Uterus (tissue), 4 donors: ENCODE results near the gene ITGB4. TPM values are rescaled to one million over a fixed set of nuclear protein-coding genes. Genes with fewer than 3 reads are reported as not detected.
A peak's percentile ranks its signal among the peaks of the same experiment; 100 is the strongest.

ENCODE experiments used
- DNase-seq, 2 donors: peaks; one replicate each; pipeline ENCODE4 v3.0.0-alpha.2; 2019 to 2020
- H3K27ac ChIP-seq, 2 donors: fragments of 200-600 bp; sonication (generic); 1 replicate in 1 of 2; 2 replicates in 1 of 2; pipeline ENCODE4 v1.5.1; 2016 to 2018
- H3K27me3 ChIP-seq, 2 donors: fragments of 200-600 bp; sonication (generic); one replicate each; pipeline ENCODE4 v1.5.1; 2018 to 2019; ENCODE audit warnings: control low read depth in 1 of 2
- H3K36me3 ChIP-seq, 2 donors: fragments of 200-600 bp; sonication (generic); one replicate each; pipeline ENCODE4 v1.5.1; 2019; ENCODE audit warnings: control low read depth in 1 of 2
- H3K4me1 ChIP-seq, 2 donors: fragments of 200-600 bp; sonication (generic); one replicate each; pipeline ENCODE4 v1.5.1; 2018 to 2019; ENCODE audit warnings: control low read depth in 1 of 2
- H3K4me3 ChIP-seq, 2 donors: fragments of 200-600 bp; sonication (generic); 1 replicate in 1 of 2; 2 replicates in 1 of 2; pipeline ENCODE4 v1.5.1; 2018 to 2019; ENCODE audit warnings: mild to moderate bottlenecking in 1 of 2
- H3K9me3 ChIP-seq, 2 donors: fragments of 200-600 bp; sonication (generic); one replicate each; pipeline ENCODE4 v1.5.1; 2019; ENCODE audit warnings: control low read depth in 1 of 2
- POLR2A ChIP-seq, 2 donors: fragments of 450-650 bp; IDR thresholded peaks; one replicate each; pipeline ENCODE4 v1.6.1; 2016; ENCODE audit warnings: antibody characterized with exemption in 2 of 2, mild to moderate bottlenecking in 1 of 2, moderate library complexity in 1 of 2
- intact Hi-C: fragments of 100-400 bp; cut with DNase I; formaldehyde crosslinking; loops from one replicate; pipeline ENCODE4 v1.15.1; 2023; ENCODE audit warnings: low total_unique reads
- total RNA-seq, 4 donors: library from RNA; depleted of rRNA in 3 of 4; stranded (reverse); fragments of >200 nt in 3 of 4; gene quantifications; one replicate each; pipeline versions ENCODE4 v1.1.0 to v1.2.4, GENCODE V29; 2014 to 2023
- TF ChIP-seq, protein P1 (sequence below), 4 experiments: fragments of 200-600 bp in 2 of 4; fragments of 450-650 bp in 2 of 4; sonication (generic) in 2 of 4; IDR thresholded peaks; one replicate each; pipeline ENCODE4 v1.5.1; 2016 to 2019; ENCODE audit warnings: antibody characterized with exemption in 4 of 4, mild to moderate bottlenecking in 2 of 4, moderate library complexity in 1 of 4
- donor health status: DM: yes; HTN: yes; CAD: no.

The ITGB4 gene
- total RNA-seq, 4 donors from 2014 or later, result 38.0 to 100 (median 62.3) TPM

- Histone ChIP-seq H3K27ac (no peak overlapping the region), H3K27me3 (no peaks in the 10 kb centered on the region), H3K4me3 (peak overlapping the region; percentile 30 to 46), H3K4me1 (peaks cover 0 to 5% of the 10 kb centered on the region in 2 donors), H3K9me3 (no peaks in the 10 kb centered on the region), H3K36me3 (no peaks in the 10 kb centered on the region)
- no peak for DNase-seq
- intact Hi-C loops, result no loop called here
- TF ChIP-seq, protein P1, sequence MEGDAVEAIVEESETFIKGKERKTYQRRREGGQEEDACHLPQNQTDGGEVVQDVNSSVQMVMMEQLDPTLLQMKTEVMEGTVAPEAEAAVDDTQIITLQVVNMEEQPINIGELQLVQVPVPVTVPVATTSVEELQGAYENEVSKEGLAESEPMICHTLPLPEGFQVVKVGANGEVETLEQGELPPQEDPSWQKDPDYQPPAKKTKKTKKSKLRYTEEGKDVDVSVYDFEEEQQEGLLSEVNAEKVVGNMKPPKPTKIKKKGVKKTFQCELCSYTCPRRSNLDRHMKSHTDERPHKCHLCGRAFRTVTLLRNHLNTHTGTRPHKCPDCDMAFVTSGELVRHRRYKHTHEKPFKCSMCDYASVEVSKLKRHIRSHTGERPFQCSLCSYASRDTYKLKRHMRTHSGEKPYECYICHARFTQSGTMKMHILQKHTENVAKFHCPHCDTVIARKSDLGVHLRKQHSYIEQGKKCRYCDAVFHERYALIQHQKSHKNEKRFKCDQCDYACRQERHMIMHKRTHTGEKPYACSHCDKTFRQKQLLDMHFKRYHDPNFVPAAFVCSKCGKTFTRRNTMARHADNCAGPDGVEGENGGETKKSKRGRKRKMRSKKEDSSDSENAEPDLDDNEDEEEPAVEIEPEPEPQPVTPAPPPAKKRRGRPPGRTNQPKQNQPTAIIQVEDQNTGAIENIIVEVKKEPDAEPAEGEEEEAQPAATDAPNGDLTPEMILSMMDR (IDR thresholded peaks at IDR 0.05), result no peak
- TF ChIP-seq POLR2A (IDR thresholded peaks at IDR 0.05), result no peak
Measured at GRCh38 chr17:75752802-75753513, 31.7 kb downstream of the ITGB4 start.

GRCh38 chr17:75753514-75754377, 32.5 kb downstream of the ITGB4 start:
- peaks cover 0 to 5% of the 10 kb centered on the region in 2 donors for H3K4me1 ChIP-seq
- H3K36me3 ChIP-seq, result no peaks in the 10 kb centered on the region
- H3K27ac ChIP-seq, result peak overlapping the region; percentile 60 to 61
- intact Hi-C loops, result no loop called here
- TF ChIP-seq, protein P1 (IDR thresholded peaks at IDR 0.05), result peak; percentile 43 to 85 (median 70)
- TF ChIP-seq POLR2A (IDR thresholded peaks at IDR 0.05), result peak in 1 of 2 donors; percentile 30
- peak; percentile 68 to 80 for DNase-seq
- no peaks in the 10 kb centered on the region for H3K27me3 ChIP-seq
- H3K9me3 ChIP-seq, result no peaks in the 10 kb centered on the region
- peak overlapping the region; percentile 30 to 46 for H3K4me3 ChIP-seq

DNA sequence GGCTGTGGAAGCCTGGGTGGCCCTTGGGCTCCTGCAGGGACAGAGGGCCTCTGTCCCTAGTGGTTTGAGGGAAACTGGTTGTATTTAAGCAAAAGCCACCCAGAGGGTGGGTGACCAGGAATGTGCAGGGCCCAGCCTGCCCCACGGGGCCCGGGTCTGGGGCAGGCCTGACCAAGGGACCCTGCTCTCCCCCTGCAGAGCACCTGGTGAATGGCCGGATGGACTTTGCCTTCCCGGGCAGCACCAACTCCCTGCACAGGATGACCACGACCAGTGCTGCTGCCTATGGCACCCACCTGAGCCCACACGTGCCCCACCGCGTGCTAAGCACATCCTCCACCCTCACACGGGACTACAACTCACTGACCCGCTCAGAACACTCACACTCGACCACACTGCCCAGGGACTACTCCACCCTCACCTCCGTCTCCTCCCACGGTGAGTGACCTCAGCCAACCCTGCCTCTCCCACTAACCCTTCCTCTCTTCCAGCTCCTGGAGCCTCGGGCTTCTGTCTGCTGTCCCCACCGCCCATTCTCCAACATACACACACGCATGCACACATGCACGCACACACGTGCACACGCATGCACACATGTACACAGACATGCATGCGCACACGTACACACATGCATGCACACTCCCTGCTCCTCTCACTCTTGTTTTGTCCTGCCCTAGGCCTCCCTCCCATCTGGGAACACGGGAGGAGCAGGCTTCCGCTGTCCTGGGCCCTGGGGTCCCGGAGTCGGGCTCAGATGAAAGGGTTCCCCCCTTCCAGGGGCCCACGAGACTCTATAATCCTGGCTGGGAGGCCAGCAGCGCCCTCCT, 33.3 kb downstream of the ITGB4 start:
- H3K36me3 ChIP-seq, result no peaks in the 10 kb centered on the region
- H3K9me3 ChIP-seq, result no peaks in the 10 kb centered on the region
- H3K4me3 ChIP-seq, result peak overlapping the region in 1 of 2 donors; percentile 46
- TF ChIP-seq POLR2A (IDR thresholded peaks at IDR 0.05), result no peak
- TF ChIP-seq, protein P1 (IDR thresholded peaks at IDR 0.05), result no peak
- DNase-seq, result peak in 1 of 2 donors; percentile 21
- H3K27me3 ChIP-seq, result no peaks in the 10 kb centered on the region
- H3K4me1 ChIP-seq, result peaks cover 0 to 5% of the 10 kb centered on the region in 2 donors
- intact Hi-C loops, result no loop called here
- peak overlapping the region in 1 of 2 donors; percentile 61 for H3K27ac ChIP-seq

DNA sequence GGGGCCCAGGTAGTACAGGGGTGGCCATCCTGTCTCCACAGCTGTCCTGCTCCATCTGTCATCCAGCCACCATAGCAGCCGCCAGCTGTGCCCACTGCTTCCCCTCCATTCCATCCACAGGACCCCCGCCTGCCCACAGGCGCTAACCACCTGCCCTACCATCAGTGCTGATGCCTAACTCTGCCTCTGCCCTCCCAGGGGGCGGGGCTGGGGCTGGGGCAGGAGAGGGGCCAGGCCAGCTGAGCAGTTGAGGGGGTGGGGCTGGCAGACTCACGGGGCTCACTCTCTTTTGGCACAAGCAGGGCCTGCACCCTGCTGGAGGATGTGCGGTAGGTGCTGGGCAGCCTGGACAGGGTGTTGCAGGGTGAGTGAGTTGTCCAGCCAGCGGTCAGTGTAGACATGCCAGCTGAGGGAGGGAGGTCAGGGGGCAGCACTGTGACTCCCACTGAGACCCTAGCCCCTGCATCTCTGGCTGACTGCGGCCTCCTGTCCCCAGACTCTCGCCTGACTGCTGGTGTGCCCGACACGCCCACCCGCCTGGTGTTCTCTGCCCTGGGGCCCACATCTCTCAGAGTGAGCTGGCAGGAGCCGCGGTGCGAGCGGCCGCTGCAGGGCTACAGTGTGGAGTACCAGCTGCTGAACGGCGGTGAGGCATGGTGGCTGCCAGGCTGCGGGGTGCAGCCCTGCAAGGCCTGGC, 34.1 kb downstream of the ITGB4 start:
- H3K27me3 ChIP-seq, result no peaks in the 10 kb centered on the region
- H3K9me3 ChIP-seq, result no peaks in the 10 kb centered on the region
- H3K4me3 ChIP-seq, result no peak overlapping the region
- DNase-seq, result no peak
- no peak overlapping the region for H3K27ac ChIP-seq
- intact Hi-C loops, result no loop called here
- H3K4me1 ChIP-seq, result peaks cover 0 to 5% of the 10 kb centered on the region in 2 donors
- TF ChIP-seq, protein P1 (IDR thresholded peaks at IDR 0.05), result no peak
- H3K36me3 ChIP-seq, result no peaks in the 10 kb centered on the region
